Gastroesophageal sphincter (tissue), 3 donors: ENCODE data around the gene PSMD2.

Source experiments
- CTCF ChIP-seq, 4 experiments: fragments of 200-600 bp in 2 of 4; fragments of 450-650 bp in 2 of 4; sonication (generic) in 1 of 4; IDR thresholded peaks; one replicate each; pipeline ENCODE4 v1.5.1; 2017 to 2019; ENCODE audit warnings: antibody characterized with exemption in 4 of 4, mild to moderate bottlenecking in 2 of 4, moderate library complexity in 2 of 4
- EP300 ChIP-seq: sonication (generic); formaldehyde crosslinking; IDR thresholded peaks from one replicate; pipeline ENCODE4 v1.6.1; 2017; ENCODE audit warnings: antibody characterized with exemption, mild to moderate bottlenecking
- POLR2A ChIP-seq, 2 donors: fragments of 450-650 bp; IDR thresholded peaks; one replicate each; pipeline ENCODE4 v1.6.1; 2017; ENCODE audit warnings: antibody characterized with exemption in 2 of 2, mild to moderate bottlenecking in 2 of 2, moderate library complexity in 1 of 2
- POLR2AphosphoS5 ChIP-seq: sonication (generic); formaldehyde crosslinking; IDR thresholded peaks from one replicate; pipeline ENCODE4 v1.6.1; 2017; ENCODE audit warnings: antibody characterized with exemption

- no peak for TF ChIP-seq POLR2A (IDR thresholded peaks at IDR 0.05)
- peak in 3 of 4 experiments; percentile 56 to 72 (median 60) for TF ChIP-seq CTCF (IDR thresholded peaks at IDR 0.05)
- TF ChIP-seq POLR2AphosphoS5, result peak; percentile 73
- TF ChIP-seq EP300, result no peak
These were observed 49.5 kb upstream of the PSMD2 start, which contains the start of gene EEF1AKMT4 for GRCh38 chr3:184249412-184250166.
